ENCODE results near the gene OLFML3.

The OLFML3 gene

GRCh38 chr1:114008480-114008941, 29.2 kb downstream of the OLFML3 start (continued):
- TF ChIP-seq ZNF223 (tag by site-specific recombination; IDR thresholded peaks at IDR 0.05) (no peak), ZNF513 (tag by site-specific recombination; IDR thresholded peaks at IDR 0.05) (no peak), ZNF544 (tag by site-specific recombination; IDR thresholded peaks at IDR 0.05) (no peak), ATF2 (tag by site-specific recombination; IDR thresholded peaks at IDR 0.05; ENCODE audit: low read depth) (no peak)

GRCh38 chr1:114008993-114009392, 29.7 kb downstream of the OLFML3 start:
- H3K36me3 ChIP-seq (ENCODE audit: control insufficient read depth in 2 of 2, insufficient read depth in 1 of 2, low read length in 2 of 2), result no peaks in the 10 kb centered on the region
- no peaks in the 10 kb centered on the region for H3K4me1 ChIP-seq (ENCODE audit: control insufficient read depth, insufficient read depth, low read length)
- TF ChIP-seq ZIC2 (tag by site-specific recombination; IDR thresholded peaks at IDR 0.05) (peak; percentile 48), KLF7 (tag by site-specific recombination; IDR thresholded peaks at IDR 0.05; ENCODE audit: borderline replicate concordance) (no peak)
- H3K4me3 ChIP-seq (ENCODE audit: low read depth, low read length), result no peak overlapping the region
- CTCF ChIA-PET, result interaction anchor here (0.5 to 1.2 kb wide), 3 partner anchors 8 to 274 kb away, joined by 3 to 6 read pairs (median 3); no protein-coding TSS in a partner anchor
- H3K27ac ChIP-seq (ENCODE audit: extremely low read depth, low read depth, low read length), result no peak overlapping the region
- H3K9me3 ChIP-seq (ENCODE audit: control insufficient read depth, insufficient read depth, low read depth, low read length), result no peaks in the 10 kb centered on the region
- POLR2A ChIA-PET, result no interaction called here

- Histone ChIP-seq H3K36me3 (ENCODE audit: control insufficient read depth in 2 of 2, insufficient read depth in 1 of 2, low read length in 2 of 2) (no peaks in the 10 kb centered on the region), H3K4me3 (ENCODE audit: low read depth, low read length) (no peak overlapping the region), H3K9me3 (ENCODE audit: control insufficient read depth, insufficient read depth, low read depth, low read length) (no peaks in the 10 kb centered on the region), H3K27ac (ENCODE audit: extremely low read depth, low read depth, low read length) (no peak overlapping the region), H3K4me1 (ENCODE audit: control insufficient read depth, insufficient read depth, low read length) (no peaks in the 10 kb centered on the region)
- ChIA-PET CTCF (interaction anchor here (0.6 to 1.7 kb wide), 5 partner anchors 8 to 873 kb away, joined by 3 to 6 read pairs (median 4); partner anchors contain the start of gene OLFML3), POLR2A (no interaction called here)
- no peak for TF ChIP-seq ZNF670 (tag by site-specific recombination; IDR thresholded peaks at IDR 0.05; ENCODE audit: low read depth)
- no peak for TF ChIP-seq RBAK (tag by site-specific recombination; IDR thresholded peaks at IDR 0.05)
- TF ChIP-seq ZNF280D (tag by site-specific recombination; IDR thresholded peaks at IDR 0.05), result no peak
- no peak for TF ChIP-seq ZNF555 (tag by site-specific recombination; conservative IDR thresholded peaks at IDR 0.05)
- no peak for TF ChIP-seq CTCF (tag by site-specific recombination; IDR thresholded peaks at IDR 0.05)
Measured at GRCh38 chr1:114009393-114009792, 30.1 kb downstream of the OLFML3 start.

Measured in HEK293 (cell line).